Measurements from ENCODE around the gene RAB6B. TPM values are rescaled to one million over a fixed set of nuclear protein-coding genes. Genes with fewer than 3 reads are reported as not detected.

RAB6B gene
- total and polyA plus RNA-seq, 2 of the 8 experiments (the other 6 are each of a cell fraction or from before 2014, with no cell fraction given), result 7.9 to 15.6 TPM

DNA sequence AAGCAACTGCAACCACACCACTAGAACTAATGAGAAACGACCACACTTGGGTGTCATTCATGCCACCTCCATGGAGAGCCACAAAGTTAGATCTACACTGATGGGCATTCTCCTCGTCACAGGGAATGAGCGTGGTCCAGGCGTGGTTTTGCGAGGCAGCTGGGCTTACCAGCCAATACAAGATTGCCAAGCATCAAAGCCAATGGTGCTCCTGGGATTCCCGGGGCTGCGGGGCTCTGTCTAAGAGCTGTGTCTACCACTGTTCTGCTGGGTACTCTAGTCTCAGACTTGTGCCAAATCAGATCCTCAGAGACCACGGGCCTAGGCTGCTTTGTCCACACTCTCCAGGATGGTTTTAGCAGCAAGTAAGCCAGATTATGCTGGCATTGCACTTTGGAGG is 43.8 kb downstream of the RAB6B start (continued):
- no peak for TF ChIP-seq BCL11A (IDR thresholded peaks at IDR 0.05; ENCODE audit: low read depth in 2 of 2, low read length in 2 of 2)

All from H1 (cell line).